Fibroblast of lung (primary cell): ENCODE results near the gene TBC1D21. TPM values are rescaled to one million over a fixed set of nuclear protein-coding genes. Genes with fewer than 3 reads are reported as not detected.

Experiments used
- DNase-seq, 2 donors: peaks; one replicate each; pipeline versions ENCODE4 v3.0.0 to v3.0.0-alpha.2; 2010; ENCODE audit warnings: low read depth in 2 of 2
- H2AFZ ChIP-seq: 2 replicates; pipeline ENCODE4 v1.5.1; 2012; ENCODE audit warnings: low read length, control low read depth, inconsistent platforms
- H3K27ac ChIP-seq: 2 replicates; pipeline ENCODE4 v1.5.1; 2011; ENCODE audit warnings: low read length, control low read depth; ENCODE audit not compliant: insufficient read depth
- H3K27me3 ChIP-seq: 2 replicates; pipeline ENCODE4 v1.5.1; 2011; ENCODE audit warnings: mild to moderate bottlenecking, low read length; ENCODE audit not compliant: control insufficient read depth, insufficient read depth
- H3K36me3 ChIP-seq: 2 replicates; pipeline ENCODE4 v1.5.1; 2011; ENCODE audit warnings: low read length; ENCODE audit not compliant: control insufficient read depth, insufficient read depth
- H3K4me1 ChIP-seq: 2 replicates; pipeline ENCODE4 v1.5.1; 2011; ENCODE audit warnings: low read length; ENCODE audit not compliant: control insufficient read depth, insufficient read depth; ENCODE audit errors: extremely low read depth
- H3K4me2 ChIP-seq: 2 replicates; pipeline ENCODE4 v1.5.1; 2011; ENCODE audit warnings: low read length, control low read depth; ENCODE audit not compliant: insufficient read depth; ENCODE audit errors: extremely low read depth
- H3K4me3 ChIP-seq, 4 experiments: fragments of 200-600 bp in 1 of 4; sonication (generic) in 1 of 4; replicated peaks in 1 of 4; 2 replicates each; pipeline ENCODE4 v1.5.1; 2011 to 2016; ENCODE audit warnings: low read length in 4 of 4, low read depth in 3 of 4, mild to moderate bottlenecking in 3 of 4, control low read depth in 2 of 4, inconsistent platforms in 1 of 4, mixed read lengths in 1 of 4; ENCODE audit not compliant: insufficient read depth in 1 of 4; ENCODE audit errors: control extremely low read depth in 1 of 4
- H3K79me2 ChIP-seq: 2 replicates; pipeline ENCODE4 v1.5.1; 2012; ENCODE audit warnings: mild to moderate bottlenecking, low read length, inconsistent platforms; ENCODE audit not compliant: control insufficient read depth, insufficient read depth
- H3K9ac ChIP-seq: 2 replicates; pipeline ENCODE4 v1.5.1; 2011; ENCODE audit warnings: mild to moderate bottlenecking, low read length, control low read depth; ENCODE audit not compliant: insufficient read depth
- H3K9me3 ChIP-seq: 2 replicates; pipeline ENCODE4 v1.5.1; 2012; ENCODE audit warnings: low read depth, low read length; ENCODE audit not compliant: control insufficient read depth, insufficient read depth
- H4K20me1 ChIP-seq: 2 replicates; pipeline ENCODE4 v1.5.1; 2011; ENCODE audit warnings: low read length; ENCODE audit not compliant: control insufficient read depth, insufficient read depth; ENCODE audit errors: extremely low read depth
- EZH2 ChIP-seq: IDR thresholded peaks from 2 replicates; pipeline ENCODE4 v1.5.1; 2012; ENCODE audit warnings: low read length, control low read depth, mild to moderate bottlenecking; ENCODE audit errors: missing control alignments
- polyA plus RNA-seq, 2 donors: library from polyadenylated mRNA; depleted of rRNA in 1 of 2; stranded (reverse) in 1 of 2; unstranded in 1 of 2; fragments of >200 nt; gene quantifications; 2 replicates each; pipeline ENCODE4 v1.2.1, GENCODE V29; 2011 to 2012; ENCODE audit warnings: missing spikeins in 1 of 2
- total RNA-seq: library from RNA; depleted of rRNA; stranded (reverse); fragments of >200 nt; gene quantifications from 2 replicates; pipeline ENCODE4 v1.2.1, GENCODE V29; 2014
- TF ChIP-seq, protein P1 (sequence below), 2 donors: IDR thresholded peaks in 1 of 2; conservative IDR thresholded peaks in 1 of 2; 1 replicate in 1 of 2; 2 replicates in 1 of 2; pipeline ENCODE4 v1.5.1; 2011 to 2012; ENCODE audit warnings: low read length in 2 of 2, control low read depth in 1 of 2, inconsistent platforms in 1 of 2, low read depth in 1 of 2, mild to moderate bottlenecking in 1 of 2

The TBC1D21 gene
- total and polyA plus RNA-seq, 2 donors (not counting 1 experiment from before 2014, with no cell fraction given) = not detected

- no peaks in the 10 kb centered on the region for H3K9me3 ChIP-seq
- no peak for DNase-seq
- no peak overlapping the region for H2AFZ ChIP-seq
- no peak overlapping the region for H3K4me3 ChIP-seq
- H3K4me2 ChIP-seq = no peak overlapping the region
- no peaks in the 10 kb centered on the region for H3K79me2 ChIP-seq
- peaks cover 10% of the 10 kb centered on the region for H3K27me3 ChIP-seq
- H4K20me1 ChIP-seq = no peaks in the 10 kb centered on the region
- H3K4me1 ChIP-seq = no peaks in the 10 kb centered on the region
- TF ChIP-seq, protein P1, sequence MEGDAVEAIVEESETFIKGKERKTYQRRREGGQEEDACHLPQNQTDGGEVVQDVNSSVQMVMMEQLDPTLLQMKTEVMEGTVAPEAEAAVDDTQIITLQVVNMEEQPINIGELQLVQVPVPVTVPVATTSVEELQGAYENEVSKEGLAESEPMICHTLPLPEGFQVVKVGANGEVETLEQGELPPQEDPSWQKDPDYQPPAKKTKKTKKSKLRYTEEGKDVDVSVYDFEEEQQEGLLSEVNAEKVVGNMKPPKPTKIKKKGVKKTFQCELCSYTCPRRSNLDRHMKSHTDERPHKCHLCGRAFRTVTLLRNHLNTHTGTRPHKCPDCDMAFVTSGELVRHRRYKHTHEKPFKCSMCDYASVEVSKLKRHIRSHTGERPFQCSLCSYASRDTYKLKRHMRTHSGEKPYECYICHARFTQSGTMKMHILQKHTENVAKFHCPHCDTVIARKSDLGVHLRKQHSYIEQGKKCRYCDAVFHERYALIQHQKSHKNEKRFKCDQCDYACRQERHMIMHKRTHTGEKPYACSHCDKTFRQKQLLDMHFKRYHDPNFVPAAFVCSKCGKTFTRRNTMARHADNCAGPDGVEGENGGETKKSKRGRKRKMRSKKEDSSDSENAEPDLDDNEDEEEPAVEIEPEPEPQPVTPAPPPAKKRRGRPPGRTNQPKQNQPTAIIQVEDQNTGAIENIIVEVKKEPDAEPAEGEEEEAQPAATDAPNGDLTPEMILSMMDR (conservative IDR thresholded peaks at IDR 0.05 in 1 of 2, IDR thresholded peaks at IDR 0.05 in 1 of 2; ENCODE audit: low read depth in 1 of 2, low read length in 2 of 2) = no peak
- no peak for TF ChIP-seq EZH2
- H3K9ac ChIP-seq = no peak overlapping the region
- H3K27ac ChIP-seq = no peak overlapping the region
- H3K36me3 ChIP-seq = no peaks in the 10 kb centered on the region
These were observed 18.3 kb downstream of the TBC1D21 start for GRCh38 chr15:73891328-73892315.

- no peaks in the 10 kb centered on the region for H4K20me1 ChIP-seq
- no peak overlapping the region for H3K4me2 ChIP-seq
- no peaks in the 10 kb centered on the region for H3K36me3 ChIP-seq
- H3K4me3 ChIP-seq = no peak overlapping the region
- H3K27me3 ChIP-seq = peaks cover 8% of the 10 kb centered on the region
- no peak overlapping the region for H3K9ac ChIP-seq
- TF ChIP-seq EZH2 = no peak
- TF ChIP-seq, protein P1 (conservative IDR thresholded peaks at IDR 0.05 in 1 of 2, IDR thresholded peaks at IDR 0.05 in 1 of 2; ENCODE audit: low read depth in 1 of 2, low read length in 2 of 2) = no peak
- DNase-seq = no peak
- no peak overlapping the region for H3K27ac ChIP-seq
- peaks cover 8% of the 10 kb centered on the region for H3K4me1 ChIP-seq
- no peaks in the 10 kb centered on the region for H3K79me2 ChIP-seq
- H3K9me3 ChIP-seq = no peaks in the 10 kb centered on the region
- no peak overlapping the region for H2AFZ ChIP-seq
These were observed 19.3 kb downstream of the TBC1D21 start for GRCh38 chr15:73892446-73893226.
